Astrocyte (in vitro differentiated cells and primary cell): Measurements from ENCODE around the gene PRKACA. TPM values are rescaled to one million over a fixed set of nuclear protein-coding genes. Genes with fewer than 3 reads are reported as not detected.
A peak's percentile ranks its signal among the peaks of the same experiment; 100 is the strongest.

Source experiments
- DNase-seq: peaks from one replicate; pipeline ENCODE4 v3.0.0-alpha.2; 2010; ENCODE audit warnings: low read depth
- FAIRE-seq: peaks from 2 replicates; lab custom pipeline; 2011; peaks lifted over from hg19 to GRCh38; lab: Jason Lieb, UNC
- H2AFZ ChIP-seq: 2 replicates; pipeline ENCODE4 v1.6.0; 2012; ENCODE audit warnings: low read depth, low read length, inconsistent platforms
- H3K27ac ChIP-seq: 2 replicates; pipeline ENCODE4 v1.5.1; 2011; ENCODE audit warnings: low read depth, low read length, inconsistent platforms
- H3K27me3 ChIP-seq: 2 replicates; pipeline ENCODE4 v1.6.0; 2011; ENCODE audit warnings: low read length, inconsistent platforms; ENCODE audit not compliant: insufficient read depth
- H3K36me3 ChIP-seq: 2 replicates; pipeline ENCODE4 v1.5.1; 2011; ENCODE audit warnings: low read length, inconsistent platforms; ENCODE audit not compliant: insufficient read depth
- H3K4me1 ChIP-seq: 2 replicates; pipeline ENCODE4 v1.5.1; 2011; ENCODE audit warnings: low read length, inconsistent platforms; ENCODE audit not compliant: insufficient read depth
- H3K4me2 ChIP-seq: 2 replicates; pipeline ENCODE4 v1.6.0; 2012; ENCODE audit warnings: low read length, inconsistent platforms
- H3K4me3 ChIP-seq: 2 replicates; pipeline ENCODE4 v1.5.1; 2011; ENCODE audit warnings: low read depth, mild to moderate bottlenecking, low read length, inconsistent platforms; ENCODE audit not compliant: insufficient read depth
- H3K79me2 ChIP-seq: 2 replicates; pipeline ENCODE4 v1.6.0; 2012; ENCODE audit warnings: mild to moderate bottlenecking, low read length, inconsistent platforms; ENCODE audit not compliant: insufficient read depth
- H3K9ac ChIP-seq: 2 replicates; pipeline ENCODE4 v1.6.0; 2012; ENCODE audit warnings: mild to moderate bottlenecking, low read length, inconsistent platforms
- H3K9me3 ChIP-seq: 2 replicates; pipeline ENCODE4 v1.5.1; 2012; ENCODE audit warnings: low read depth, mild to moderate bottlenecking, low read length, inconsistent platforms; ENCODE audit not compliant: insufficient read depth
- H4K20me1 ChIP-seq: 2 replicates; pipeline ENCODE4 v1.6.0; 2012; ENCODE audit warnings: low read length, inconsistent platforms; ENCODE audit not compliant: insufficient read depth
- H3K27ac Mint-ChIP-seq: one replicate; pipeline ENCODE4 v1.8.0; 2021; ENCODE audit warnings: mild to moderate bottlenecking, mixed read lengths; ENCODE audit not compliant: unreplicated experiment
- H3K27me3 Mint-ChIP-seq: one replicate; pipeline ENCODE4 v1.8.0; 2021; ENCODE audit warnings: low read depth, mixed read lengths; ENCODE audit not compliant: unreplicated experiment
- H3K36me3 Mint-ChIP-seq: one replicate; pipeline ENCODE4 v1.8.0; 2021; ENCODE audit warnings: low read depth, mixed read lengths; ENCODE audit not compliant: unreplicated experiment
- H3K4me1 Mint-ChIP-seq: one replicate; pipeline ENCODE4 v1.8.0; 2021; ENCODE audit warnings: low read depth, mixed read lengths; ENCODE audit not compliant: unreplicated experiment
- H3K4me3 Mint-ChIP-seq: one replicate; pipeline ENCODE4 v1.8.0; 2021; ENCODE audit warnings: mild to moderate bottlenecking, moderate library complexity, mixed read lengths; ENCODE audit not compliant: unreplicated experiment
- H3K9me3 Mint-ChIP-seq: one replicate; pipeline ENCODE4 v1.8.0; 2021; ENCODE audit warnings: mild to moderate bottlenecking, mixed read lengths; ENCODE audit not compliant: unreplicated experiment
- CTCF ChIP-seq: IDR thresholded peaks from 2 replicates; pipeline ENCODE4 v1.5.1; 2011; ENCODE audit warnings: low read depth, mild to moderate bottlenecking, inconsistent platforms, low read length, moderate library complexity; ENCODE audit not compliant: insufficient read depth
- EZH2 ChIP-seq: IDR thresholded peaks from 2 replicates; pipeline ENCODE4 v1.6.1; 2012; ENCODE audit warnings: mild to moderate bottlenecking, low read length, inconsistent platforms; ENCODE audit not compliant: insufficient read depth
- total RNA-seq: library from RNA; stranded (reverse); gene quantifications from 2 replicates; pipeline ENCODE4 v1.2.1, GENCODE V29; 2021

The PRKACA gene
- total RNA-seq, 1 donor from 2014 or later: 80.5 TPM

GRCh38 chr19:14093117-14093823 lies 24.3 kb downstream of the PRKACA start:
- H3K4me3 ChIP-seq: no peak overlapping the region
- DNase-seq (no peak), FAIRE-seq (no peak)
- no peak overlapping the region for H2AFZ ChIP-seq
- H3K9me3 ChIP-seq: peaks cover 7% of the 10 kb centered on the region
- no peak overlapping the region for H3K4me2 ChIP-seq
- H3K9ac ChIP-seq: no peak overlapping the region
- no peak overlapping the region for H3K27ac ChIP-seq
- peaks cover 13% of the 10 kb centered on the region for H3K4me1 ChIP-seq
- no peak for TF ChIP-seq EZH2
- TF ChIP-seq CTCF: no peak
- peaks cover 10% of the 10 kb centered on the region for H3K36me3 ChIP-seq
- Mint-ChIP-seq H3K4me3 (no peak overlapping the region), H3K9me3 (peaks cover 9% of the 10 kb centered on the region), H3K36me3 (peaks cover 22% of the 10 kb centered on the region), H3K27me3 (no peaks in the 10 kb centered on the region), H3K4me1 (peaks cover 5% of the 10 kb centered on the region), H3K27ac (no peak overlapping the region)
- peaks cover 11% of the 10 kb centered on the region for H4K20me1 ChIP-seq
- no peaks in the 10 kb centered on the region for H3K27me3 ChIP-seq
- no peaks in the 10 kb centered on the region for H3K79me2 ChIP-seq

- TF ChIP-seq EZH2 (no peak), CTCF (no peak)
- no peak overlapping the region for H2AFZ ChIP-seq
- H3K27ac ChIP-seq: no peak overlapping the region
- H3K36me3 ChIP-seq: peaks cover 10% of the 10 kb centered on the region
- peak overlapping the region; percentile 66 for H3K4me3 ChIP-seq
- DNase-seq: no peak
- Mint-ChIP-seq H3K4me1 (peaks cover 5% of the 10 kb centered on the region), H3K4me3 (peak overlapping the region; percentile 98), H3K27me3 (no peaks in the 10 kb centered on the region), H3K36me3 (peaks cover 21% of the 10 kb centered on the region), H3K9me3 (peaks cover 9% of the 10 kb centered on the region), H3K27ac (peak overlapping the region; percentile 93)
- peaks cover 7% of the 10 kb centered on the region for H3K9me3 ChIP-seq
- H3K4me1 ChIP-seq: peaks cover 13% of the 10 kb centered on the region
- H3K9ac ChIP-seq: peak overlapping the region; percentile 70
- peak overlapping the region; percentile 93 for H3K4me2 ChIP-seq
- FAIRE-seq: no peak
- H3K27me3 ChIP-seq: no peaks in the 10 kb centered on the region
- H3K79me2 ChIP-seq: no peaks in the 10 kb centered on the region
- peaks cover 11% of the 10 kb centered on the region for H4K20me1 ChIP-seq
These were observed 25.6 kb downstream of the PRKACA start for GRCh38 chr19:14091813-14092462.
